GM19328 (cell line): ENCODE results near the gene FLAD1.

Experiments used
- ATAC-seq: cut with Tn5 transposase; IDR thresholded peaks from one replicate; pipeline ENCODE4 v1.9.1; 2021; ENCODE audit warnings: mild to moderate bottlenecking, moderate library complexity; ENCODE audit not compliant: unreplicated experiment

FLAD1 gene

GRCh38 chr1:154982897-154983648, at the start of gene FLAD1:
Gene FLAD1 (plus strand): TSS chr1:154983344. CDS start chr1:154983695, 351 bp downstream.
- ATAC-seq: peak; percentile 97

GRCh38 chr1:154934358-154934948, 48.7 kb upstream of the FLAD1 start:
- ATAC-seq: no peak

GRCh38 chr1:154935749-154936554, 47.2 kb upstream of the FLAD1 start:
- ATAC-seq: peak; percentile 3

- peak; percentile 70 for ATAC-seq
Observed at GRCh38 chr1:154936555-154937084, 46.5 kb upstream of the FLAD1 start, which contains the start of gene PMVK. Gene PMVK (minus strand): TSS chr1:154936719. CDS start chr1:154936685, 34 bp downstream.

- ATAC-seq: peak; percentile 57
Observed at GRCh38 chr1:154937085-154937987, 45.8 kb upstream of the FLAD1 start.

- no peak for ATAC-seq
Observed at GRCh38 chr1:154937988-154938386, 45.2 kb upstream of the FLAD1 start.

GRCh38 chr1:154938604-154939399, 44.3 kb upstream of the FLAD1 start:
- ATAC-seq: no peak

GRCh38 chr1:154940213-154940560, 43.0 kb upstream of the FLAD1 start:
- no peak for ATAC-seq

GRCh38 chr1:154940651-154941194, 42.4 kb upstream of the FLAD1 start:
- no peak for ATAC-seq

GRCh38 chr1:154941333-154942013, 41.7 kb upstream of the FLAD1 start:
- ATAC-seq: no peak

- no peak for ATAC-seq
Observed at GRCh38 chr1:154943649-154944400, 39.3 kb upstream of the FLAD1 start.

- no peak for ATAC-seq
Observed at GRCh38 chr1:154944401-154945159, 38.6 kb upstream of the FLAD1 start.

- ATAC-seq: no peak
Observed at GRCh38 chr1:154945160-154945961, 37.8 kb upstream of the FLAD1 start.

GRCh38 chr1:154945962-154946850, 36.9 kb upstream of the FLAD1 start:
- no peak for ATAC-seq

GRCh38 chr1:154948079-154948478, 35.1 kb upstream of the FLAD1 start:
- no peak for ATAC-seq
